Stimulated activated CD4-positive, alpha-beta T cell treated with anti-CD3 and anti-CD28 coated beads, Interleukin-4, amount 100 ng/mL, for 48 hours (primary cell): Measurements from ENCODE around the gene MMP7.
"Not testable (repeated sequence)": the region's sequence is repeated elsewhere in the genome, so short reads cannot be mapped to it uniquely, and the experiment has no call there.

Experiments
- DNase-seq, 2 donors: peaks; one replicate each; pipeline ENCODE4 v3.0.0-alpha.2; 2020; ENCODE audit warnings: low read depth in 2 of 2

The MMP7 gene

GRCh38 chr11:102539567-102539966 lies 9.0 kb upstream of the MMP7 start:
- DNase-seq: no peak

GRCh38 chr11:102538932-102539331 lies 8.4 kb upstream of the MMP7 start:
- DNase-seq: no peak

- no peak for DNase-seq
Observed at GRCh38 chr11:102534261-102534872, 3.8 kb upstream of the MMP7 start.

- no peak for DNase-seq
Observed at GRCh38 chr11:102528618-102529017, 1.9 kb downstream of the MMP7 start.

GRCh38 chr11:102527684-102528083 lies 2.9 kb downstream of the MMP7 start:
- no peak for DNase-seq

GRCh38 chr11:102527041-102527440 lies 3.5 kb downstream of the MMP7 start:
- DNase-seq: no peak

GRCh38 chr11:102523887-102524286 lies 6.7 kb downstream of the MMP7 start:
- DNase-seq: no peak

GRCh38 chr11:102523189-102523570 lies 7.4 kb downstream of the MMP7 start:
- DNase-seq: no peak

GRCh38 chr11:102522312-102523188 lies 8.0 kb downstream of the MMP7 start:
- no peak for DNase-seq

- no peak for DNase-seq
Observed at GRCh38 chr11:102521121-102521520, 9.4 kb downstream of the MMP7 start.

GRCh38 chr11:102520514-102520913 lies 10.0 kb downstream of the MMP7 start:
- no peak for DNase-seq

GRCh38 chr11:102518296-102519094 lies 12.1 kb downstream of the MMP7 start:
- DNase-seq: no peak

- DNase-seq: no peak
Observed at GRCh38 chr11:102517670-102518069, 12.9 kb downstream of the MMP7 start.

- DNase-seq: no peak
Observed at GRCh38 chr11:102516179-102516578, 14.4 kb downstream of the MMP7 start.

GRCh38 chr11:102513869-102514268 lies 16.7 kb downstream of the MMP7 start:
- DNase-seq: no peak

- no peak for DNase-seq
Observed at GRCh38 chr11:102510439-102511135, 20.0 kb downstream of the MMP7 start.

GRCh38 chr11:102502831-102503230 lies 27.7 kb downstream of the MMP7 start:
- not testable (repeated sequence) for DNase-seq

- DNase-seq: no peak
Observed at GRCh38 chr11:102500829-102501228, 29.7 kb downstream of the MMP7 start.

- DNase-seq: no peak
Observed at GRCh38 chr11:102499931-102500330, 30.6 kb downstream of the MMP7 start.

- no peak for DNase-seq
Observed at GRCh38 chr11:102499151-102499550, 31.4 kb downstream of the MMP7 start.

- DNase-seq: no peak
Observed at GRCh38 chr11:102497061-102497460, 33.5 kb downstream of the MMP7 start.
